Glutamatergic neuron (in vitro differentiated cells): ENCODE results near the gene FBXO11. TPM values are rescaled to one million over a fixed set of nuclear protein-coding genes. Genes with fewer than 3 reads are reported as not detected.

Experiments used
- DNase-seq: peaks from one replicate; pipeline ENCODE4 v3.0.0; 2022
- H3K27ac Mint-ChIP-seq: one replicate; pipeline ENCODE4 v1.8.0; 2020; ENCODE audit warnings: mild to moderate bottlenecking, mixed read lengths, inconsistent platforms; ENCODE audit not compliant: unreplicated experiment
- H3K27me3 Mint-ChIP-seq: one replicate; pipeline ENCODE4 v1.8.0; 2020; ENCODE audit warnings: mild to moderate bottlenecking, moderate library complexity, mixed read lengths, inconsistent platforms; ENCODE audit not compliant: unreplicated experiment
- H3K36me3 Mint-ChIP-seq: one replicate; pipeline ENCODE4 v1.8.0; 2020; ENCODE audit warnings: mild to moderate bottlenecking, mixed read lengths, inconsistent platforms; ENCODE audit not compliant: unreplicated experiment
- H3K4me1 Mint-ChIP-seq: one replicate; pipeline ENCODE4 v1.8.0; 2020; ENCODE audit warnings: mild to moderate bottlenecking, low read depth, mixed read lengths, inconsistent platforms; ENCODE audit not compliant: unreplicated experiment
- H3K4me3 Mint-ChIP-seq: one replicate; pipeline ENCODE4 v1.8.0; 2020; ENCODE audit warnings: mild to moderate bottlenecking, mixed read lengths, inconsistent platforms; ENCODE audit not compliant: unreplicated experiment
- H3K9me3 Mint-ChIP-seq: one replicate; pipeline ENCODE4 v1.8.0; 2020; ENCODE audit warnings: mild to moderate bottlenecking, moderate library complexity, mixed read lengths, inconsistent platforms; ENCODE audit not compliant: unreplicated experiment
- total RNA-seq: library from RNA; stranded (reverse); fragmentation: NEBNext Ultra II Directional; extraction: Animal tissue kit (Norgen Biotek cat#: 25700); gene quantifications from one replicate; pipeline ENCODE4 v1.2.1, GENCODE V29; 2021; ENCODE audit not compliant: unreplicated experiment
- TF ChIP-seq, protein P1 (sequence below): fragments of 200-600 bp; sonication (generic); IDR thresholded peaks from one replicate; pipeline ENCODE4 v1.5.0; 2021; ENCODE audit not compliant: partially characterized antibody, unreplicated experiment

Gene FBXO11
- total RNA-seq, 1 donor from 2014 or later, result 135 TPM

DNA sequence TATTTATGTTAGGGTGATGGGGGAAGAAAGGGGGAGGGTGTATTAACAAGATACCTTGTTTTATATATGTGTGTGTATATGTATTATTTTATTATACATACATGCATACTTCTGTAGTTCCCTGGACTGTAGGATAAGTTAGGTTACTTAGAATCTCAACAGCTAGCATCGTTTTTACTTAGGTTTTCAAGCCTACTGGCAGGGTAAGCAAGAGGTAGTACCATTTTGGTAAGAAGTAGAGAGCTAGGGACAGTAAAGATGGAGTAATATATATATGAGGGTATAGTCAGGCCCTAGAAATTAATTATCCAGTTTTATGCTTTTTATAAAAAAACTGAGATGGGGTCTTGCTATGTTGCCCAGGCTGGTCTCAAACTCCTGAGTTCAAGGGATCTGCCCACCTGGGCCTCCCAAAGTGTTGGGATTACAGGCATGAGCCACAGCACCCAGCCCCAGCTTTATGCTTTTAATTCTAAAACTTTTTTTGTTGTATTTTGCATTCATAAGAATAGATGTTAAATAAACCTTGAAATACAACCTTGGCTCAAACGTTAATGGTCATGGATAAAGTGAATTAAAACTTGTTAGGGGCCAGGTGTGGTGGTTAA is 110.1 kb downstream of the FBXO11 start:
- DNase-seq, result no peak
- TF ChIP-seq, protein P1, sequence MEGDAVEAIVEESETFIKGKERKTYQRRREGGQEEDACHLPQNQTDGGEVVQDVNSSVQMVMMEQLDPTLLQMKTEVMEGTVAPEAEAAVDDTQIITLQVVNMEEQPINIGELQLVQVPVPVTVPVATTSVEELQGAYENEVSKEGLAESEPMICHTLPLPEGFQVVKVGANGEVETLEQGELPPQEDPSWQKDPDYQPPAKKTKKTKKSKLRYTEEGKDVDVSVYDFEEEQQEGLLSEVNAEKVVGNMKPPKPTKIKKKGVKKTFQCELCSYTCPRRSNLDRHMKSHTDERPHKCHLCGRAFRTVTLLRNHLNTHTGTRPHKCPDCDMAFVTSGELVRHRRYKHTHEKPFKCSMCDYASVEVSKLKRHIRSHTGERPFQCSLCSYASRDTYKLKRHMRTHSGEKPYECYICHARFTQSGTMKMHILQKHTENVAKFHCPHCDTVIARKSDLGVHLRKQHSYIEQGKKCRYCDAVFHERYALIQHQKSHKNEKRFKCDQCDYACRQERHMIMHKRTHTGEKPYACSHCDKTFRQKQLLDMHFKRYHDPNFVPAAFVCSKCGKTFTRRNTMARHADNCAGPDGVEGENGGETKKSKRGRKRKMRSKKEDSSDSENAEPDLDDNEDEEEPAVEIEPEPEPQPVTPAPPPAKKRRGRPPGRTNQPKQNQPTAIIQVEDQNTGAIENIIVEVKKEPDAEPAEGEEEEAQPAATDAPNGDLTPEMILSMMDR, result no peak
- Mint-ChIP-seq H3K4me3 (no peak overlapping the region), H3K9me3 (no peaks in the 10 kb centered on the region), H3K27me3 (no peaks in the 10 kb centered on the region), H3K36me3 (no peaks in the 10 kb centered on the region), H3K27ac (no peak overlapping the region), H3K4me1 (no peaks in the 10 kb centered on the region)

DNA sequence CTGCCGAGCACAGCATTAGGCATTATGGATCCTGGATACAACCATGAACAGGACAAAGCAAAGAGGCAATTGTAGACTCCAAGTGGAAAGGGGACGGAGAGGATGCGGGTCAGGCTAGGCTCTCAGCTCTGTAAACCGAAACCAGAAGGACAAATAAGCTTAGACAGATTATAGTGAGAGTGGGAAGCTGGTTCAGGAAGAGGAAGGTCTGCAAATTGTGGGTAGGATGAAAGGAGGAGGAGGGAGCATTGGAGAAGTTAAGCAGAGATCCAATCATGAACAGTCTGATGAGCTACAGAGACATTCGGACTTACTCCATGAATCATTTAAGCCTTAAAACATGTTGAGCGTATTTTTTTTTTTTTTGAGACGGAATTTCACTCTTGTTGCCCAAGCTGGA is 120.3 kb downstream of the FBXO11 start:
- Mint-ChIP-seq H3K9me3 (peaks cover 2% of the 10 kb centered on the region), H3K4me3 (peak overlapping the region; percentile 35), H3K27ac (no peak overlapping the region), H3K36me3 (peaks cover 5% of the 10 kb centered on the region), H3K27me3 (peaks cover 4% of the 10 kb centered on the region), H3K4me1 (peaks cover 6% of the 10 kb centered on the region)
- DNase-seq, result no peak
- TF ChIP-seq, protein P1, result no peak

DNA sequence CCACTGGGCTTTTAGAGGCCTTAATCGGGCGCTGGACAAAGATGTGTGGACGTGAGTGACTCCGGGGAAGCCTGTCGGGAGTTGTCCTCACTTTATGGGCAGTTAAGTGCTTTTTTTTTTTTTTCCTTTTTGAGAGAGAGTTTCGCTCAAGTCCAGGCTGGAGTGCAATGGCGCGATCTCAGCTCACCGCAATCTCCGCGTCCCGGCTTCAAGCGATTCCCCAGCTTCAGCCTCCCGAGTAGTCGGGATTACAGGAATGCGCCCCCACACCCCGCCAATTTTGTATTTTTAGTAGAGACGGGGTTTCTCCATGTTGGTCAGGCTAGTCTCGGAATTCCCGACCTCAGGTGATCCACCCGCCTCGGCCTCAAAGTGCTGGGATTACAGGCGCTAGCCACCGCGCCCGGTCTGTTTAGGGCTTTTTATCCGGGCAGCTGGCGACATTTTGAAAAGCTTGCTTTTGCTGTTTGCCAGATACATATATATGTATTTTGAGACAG is 121.9 kb downstream of the FBXO11 start:
- TF ChIP-seq, protein P1, result no peak
- H3K9me3 Mint-ChIP-seq, result peaks cover 2% of the 10 kb centered on the region
- H3K4me3 Mint-ChIP-seq, result peak overlapping the region; percentile 83
- peaks cover 4% of the 10 kb centered on the region for H3K27me3 Mint-ChIP-seq
- no peak overlapping the region for H3K27ac Mint-ChIP-seq
- peaks cover 6% of the 10 kb centered on the region for H3K4me1 Mint-ChIP-seq
- H3K36me3 Mint-ChIP-seq, result peaks cover 5% of the 10 kb centered on the region
- no peak for DNase-seq

DNA sequence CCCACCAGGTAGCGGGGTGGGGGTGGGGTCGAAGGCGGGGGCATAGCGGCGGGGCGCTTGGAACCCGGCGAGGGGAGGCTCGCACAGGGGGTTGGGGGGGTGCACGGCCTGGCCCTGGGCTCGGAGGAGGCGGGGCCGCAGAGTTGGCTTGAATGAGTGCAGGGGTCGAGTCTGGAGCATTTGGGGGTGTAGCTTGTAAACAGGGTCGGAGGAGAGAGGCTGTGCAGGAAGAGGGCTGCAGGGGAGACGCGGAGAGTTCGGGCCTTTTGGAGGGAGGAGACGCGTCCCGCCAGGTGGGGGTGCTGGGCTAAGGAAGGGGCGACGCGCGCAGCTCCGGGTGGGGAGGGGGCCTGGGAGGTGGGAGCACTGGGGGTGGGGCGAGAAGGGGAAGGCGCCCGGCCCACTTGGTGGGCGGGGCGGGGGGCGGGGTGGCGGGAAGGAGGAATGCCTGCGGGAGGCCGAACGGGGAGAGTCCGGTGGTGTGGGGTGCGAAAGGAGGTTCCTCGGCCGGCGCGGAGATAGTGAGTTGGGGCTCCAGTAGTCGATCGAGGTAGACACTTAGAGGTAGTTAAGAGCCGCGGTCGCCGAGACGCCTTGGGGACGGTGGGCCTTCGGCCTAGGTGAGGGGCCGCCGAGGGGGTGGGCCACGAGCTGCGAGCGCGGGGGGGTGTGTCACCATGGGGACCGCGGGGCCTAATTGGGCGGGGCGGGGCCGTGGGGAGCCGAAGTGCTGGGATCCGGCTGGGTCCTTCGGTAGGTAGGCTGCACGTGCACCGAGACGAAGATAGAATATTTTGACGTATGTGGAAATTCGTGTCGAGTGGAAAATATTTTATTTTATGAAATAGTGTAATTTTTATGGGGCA is 122.6 kb downstream of the FBXO11 start:
- peaks cover 5% of the 10 kb centered on the region for H3K36me3 Mint-ChIP-seq
- H3K27me3 Mint-ChIP-seq, result peaks cover 4% of the 10 kb centered on the region
- H3K27ac Mint-ChIP-seq, result peak overlapping the region; percentile 28
- peak overlapping the region; percentile 83 for H3K4me3 Mint-ChIP-seq
- peak; percentile 71 for DNase-seq
- TF ChIP-seq, protein P1, result no peak
- peaks cover 6% of the 10 kb centered on the region for H3K4me1 Mint-ChIP-seq
- peaks cover 2% of the 10 kb centered on the region for H3K9me3 Mint-ChIP-seq
